GM19438 (cell line): ENCODE results near the gene TRIM60.
"Not testable (repeated sequence)": the region's sequence is repeated elsewhere in the genome, so short reads cannot be mapped to it uniquely, and the experiment has no call there.

ENCODE experiments used
- ATAC-seq: cut with Tn5 transposase; IDR thresholded peaks from one replicate; pipeline ENCODE4 v1.9.1; 2021; ENCODE audit warnings: low read depth; ENCODE audit not compliant: unreplicated experiment

TRIM60 gene

DNA sequence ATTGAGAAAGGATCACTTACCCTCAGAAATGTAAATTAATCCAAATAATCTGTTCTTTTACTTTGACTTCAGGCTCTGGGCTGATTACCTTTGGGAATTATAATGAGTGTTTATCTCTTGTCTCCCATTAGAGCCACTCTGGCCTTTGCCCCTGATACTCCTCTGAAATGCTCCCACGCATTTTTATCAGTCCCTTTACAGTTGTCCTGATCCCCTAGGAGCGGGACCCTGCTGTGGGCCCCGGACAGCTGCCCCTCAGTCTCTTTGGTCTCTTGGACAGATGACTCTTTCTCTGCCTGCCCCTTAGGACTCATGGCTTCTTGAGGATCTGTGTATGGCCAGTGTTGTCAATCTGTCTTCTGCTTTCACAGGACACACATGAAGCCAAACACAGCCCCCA is 20.8 kb downstream of the TRIM60 start:
- no peak for ATAC-seq

DNA sequence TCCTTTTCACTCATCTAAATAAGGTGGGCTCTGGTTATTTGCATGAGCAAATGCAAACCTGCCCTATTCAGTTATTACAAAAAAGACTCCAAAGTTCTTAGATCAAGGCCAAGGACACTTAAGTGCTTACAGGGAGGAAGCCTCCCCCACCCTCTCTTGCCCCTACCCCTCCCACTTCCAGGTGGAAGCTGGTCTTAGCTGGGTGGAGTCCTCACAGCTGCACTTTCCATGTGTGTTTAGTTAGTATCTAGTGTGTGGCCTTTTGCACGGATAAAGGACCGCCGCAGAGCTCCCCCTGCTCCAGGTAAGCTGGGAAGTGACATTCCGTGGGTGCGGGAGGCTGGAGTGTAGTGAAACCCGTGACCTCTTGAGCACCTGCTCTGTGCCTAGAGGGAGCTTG is 21.8 kb downstream of the TRIM60 start, which contains the start of gene TRIM75:
TSS of gene TRIM75 (plus strand) at position 222 of the 400 bp plus-strand sequence. CDS start 5,282 bp downstream, outside the sequence.
- no peak for ATAC-seq

DNA sequence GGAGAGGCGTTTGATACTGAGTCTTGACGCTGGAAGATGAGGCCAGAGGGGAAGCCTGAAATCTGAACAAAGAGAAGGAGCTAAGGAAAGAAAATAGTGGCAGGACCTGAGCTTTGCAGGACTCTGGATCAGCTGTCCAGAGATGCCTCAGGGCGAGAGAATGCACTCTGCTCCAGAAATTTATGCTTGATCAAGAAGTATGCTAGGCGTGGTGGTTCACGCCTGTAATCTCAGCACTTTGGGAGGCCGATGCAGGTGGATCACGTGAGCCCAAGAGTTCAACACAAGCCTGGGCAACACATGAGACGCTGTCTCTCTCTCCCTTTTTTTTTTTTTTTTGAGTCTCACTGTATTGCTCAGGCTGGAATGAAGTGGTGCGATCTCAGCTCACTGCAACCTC is 23.8 kb downstream of the TRIM60 start:
- no peak for ATAC-seq

DNA sequence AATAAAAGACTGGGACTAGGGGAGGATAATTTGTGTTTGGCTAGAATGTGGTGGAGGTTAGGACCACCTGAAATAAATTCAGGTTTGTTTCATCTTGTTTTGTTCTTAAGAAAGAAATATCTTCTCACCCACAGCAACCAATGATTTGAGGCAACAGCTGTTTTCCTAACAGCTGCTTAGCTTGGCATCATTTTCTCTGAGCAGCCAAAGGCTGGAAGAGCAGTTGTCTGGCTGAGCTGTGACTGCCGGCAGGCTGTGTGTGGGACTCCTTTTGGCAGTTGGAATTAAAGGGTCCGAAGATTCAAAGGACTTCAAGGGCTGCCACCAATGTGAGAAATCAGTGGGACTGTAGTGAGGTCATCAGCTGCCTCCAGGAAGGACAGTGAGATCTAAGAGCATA is 26.9 kb downstream of the TRIM60 start:
- ATAC-seq = no peak

DNA sequence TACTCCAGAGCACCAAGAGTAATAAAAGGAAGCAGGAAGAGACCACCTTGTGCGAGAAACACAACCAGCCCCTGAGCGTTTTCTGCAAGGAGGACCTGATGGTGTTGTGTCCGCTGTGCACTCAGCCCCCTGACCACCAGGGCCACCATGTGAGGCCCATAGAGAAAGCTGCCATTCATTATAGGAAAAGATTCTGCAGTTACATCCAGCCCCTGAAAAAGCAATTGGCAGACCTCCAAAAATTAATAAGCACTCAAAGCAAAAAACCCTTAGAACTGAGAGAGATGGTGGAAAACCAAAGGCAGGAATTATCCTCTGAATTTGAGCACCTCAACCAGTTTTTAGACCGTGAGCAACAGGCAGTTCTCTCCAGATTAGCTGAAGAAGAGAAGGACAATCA is 27.6 kb downstream of the TRIM60 start:
- no peak for ATAC-seq

DNA sequence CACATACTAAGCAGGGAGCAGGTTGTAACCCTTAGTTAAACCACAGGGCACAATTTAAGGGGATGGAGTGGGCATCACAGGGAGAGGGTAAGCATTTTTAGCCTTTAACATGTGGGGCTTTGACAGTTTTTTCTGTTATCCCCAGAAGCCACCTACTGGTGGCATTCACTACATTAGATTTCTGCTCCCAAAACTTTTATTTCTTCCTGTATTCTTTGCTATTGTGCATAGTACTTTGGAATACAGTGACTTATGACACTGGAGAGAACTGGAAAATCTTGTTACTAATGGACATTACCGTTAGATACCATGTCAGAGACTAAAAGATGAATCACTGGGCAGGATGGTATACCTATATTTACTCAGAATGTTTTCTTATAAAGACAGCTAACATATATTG is 29.1 kb downstream of the TRIM60 start:
- ATAC-seq = no peak

DNA sequence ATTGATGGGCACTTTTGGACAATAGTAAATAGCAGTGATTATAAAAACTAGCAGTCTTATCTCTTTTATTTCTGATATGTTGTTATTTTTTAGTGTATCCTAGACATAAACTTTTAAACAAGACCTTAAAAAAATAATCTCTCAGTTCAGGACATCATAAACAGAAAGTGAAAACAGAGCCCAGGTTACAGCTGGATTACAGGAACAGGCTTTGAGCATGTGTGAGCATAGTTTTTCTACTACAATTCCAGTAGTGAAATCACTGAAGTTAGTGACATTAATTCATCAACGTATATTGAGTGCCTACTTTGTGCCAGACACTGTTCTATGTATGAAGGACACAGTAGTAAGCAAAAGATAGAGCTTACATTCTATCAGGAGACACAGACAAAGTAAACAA is 38.8 kb downstream of the TRIM60 start:
- no peak for ATAC-seq

DNA sequence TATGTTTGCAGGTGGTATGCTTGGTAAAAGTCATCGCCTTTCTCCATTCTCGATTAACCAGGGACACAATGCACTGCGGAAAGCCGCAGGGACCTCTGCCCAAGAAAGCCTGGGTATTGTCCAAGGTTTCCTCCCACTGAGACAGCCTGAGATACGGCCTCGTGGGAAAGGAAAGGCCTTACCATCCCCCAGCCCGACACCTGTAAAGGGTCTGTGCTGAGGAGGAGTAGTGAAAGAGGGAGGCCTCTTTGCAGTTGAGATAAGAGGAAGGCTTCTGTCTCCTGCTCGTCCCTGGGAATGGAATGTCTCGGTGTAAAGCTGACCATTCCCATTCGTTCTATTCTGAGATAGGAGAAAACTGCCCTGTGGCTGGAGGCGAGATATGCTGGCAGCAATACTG is 41.5 kb downstream of the TRIM60 start:
- ATAC-seq = not testable (repeated sequence)

DNA sequence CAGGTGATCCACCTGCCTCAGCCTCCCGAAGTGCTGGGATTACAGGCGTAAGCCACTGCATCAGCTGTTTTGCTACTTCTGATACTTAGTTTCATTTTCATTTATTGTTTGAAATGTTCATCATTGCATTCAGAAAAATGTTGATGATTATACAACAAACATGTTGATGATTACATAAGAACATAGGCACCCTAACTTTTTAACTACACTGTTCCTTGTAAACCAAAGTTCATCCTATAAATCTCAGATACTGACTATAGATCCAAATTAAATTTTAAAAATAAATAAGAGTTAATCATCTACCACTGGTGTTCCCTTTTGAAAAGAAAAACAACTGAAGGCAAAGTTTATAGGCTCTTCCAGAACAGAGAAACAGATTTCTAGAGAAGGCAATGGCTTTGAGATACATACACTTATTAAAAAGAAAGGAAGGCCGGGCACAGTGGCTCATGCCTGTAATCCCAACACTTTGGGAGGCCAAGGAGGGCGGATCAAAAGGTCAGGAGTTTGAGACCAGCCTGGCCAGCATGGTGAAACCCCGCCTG is 45.3 kb downstream of the TRIM60 start:
- no peak for ATAC-seq

DNA sequence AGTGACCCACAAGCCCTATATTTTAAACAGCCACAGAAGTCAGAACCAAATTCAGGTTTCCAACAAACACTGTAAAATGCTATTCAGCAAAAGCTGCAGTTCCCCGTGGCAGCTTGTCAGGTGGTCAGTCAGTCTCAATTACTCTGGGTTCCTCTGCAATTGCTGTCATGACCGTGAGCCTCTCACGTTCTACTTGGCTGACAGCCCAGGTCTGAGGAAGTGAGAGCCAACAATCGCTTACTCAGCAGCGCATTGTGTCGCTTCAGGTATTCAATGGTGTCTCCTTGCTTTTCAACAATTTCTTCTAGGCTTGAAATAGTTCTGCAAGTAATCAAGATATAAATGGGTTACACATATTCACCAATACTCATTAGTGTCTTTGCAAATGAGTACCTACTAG is 47.7 kb downstream of the TRIM60 start:
- no peak for ATAC-seq

DNA sequence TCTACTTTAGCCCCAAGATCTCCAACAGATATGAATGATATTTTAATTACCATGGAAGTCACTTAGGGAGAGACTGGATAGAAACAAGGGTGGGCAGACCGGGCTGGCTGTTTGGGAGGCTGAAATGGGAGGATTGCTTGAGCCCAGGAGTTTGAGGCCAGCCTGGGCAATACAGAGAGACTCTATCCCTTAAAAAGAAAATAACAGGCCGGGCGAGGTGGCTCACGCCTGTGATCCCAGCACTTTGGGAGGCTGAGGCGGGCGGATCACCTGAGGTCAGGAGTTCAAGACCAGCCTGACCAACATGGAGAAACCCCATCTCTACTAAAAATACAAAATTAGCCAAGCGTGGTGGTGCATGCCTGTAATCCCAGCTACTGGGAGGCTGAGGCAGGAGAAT is 53.0 kb downstream of the TRIM60 start:
- not testable (repeated sequence) for ATAC-seq

DNA sequence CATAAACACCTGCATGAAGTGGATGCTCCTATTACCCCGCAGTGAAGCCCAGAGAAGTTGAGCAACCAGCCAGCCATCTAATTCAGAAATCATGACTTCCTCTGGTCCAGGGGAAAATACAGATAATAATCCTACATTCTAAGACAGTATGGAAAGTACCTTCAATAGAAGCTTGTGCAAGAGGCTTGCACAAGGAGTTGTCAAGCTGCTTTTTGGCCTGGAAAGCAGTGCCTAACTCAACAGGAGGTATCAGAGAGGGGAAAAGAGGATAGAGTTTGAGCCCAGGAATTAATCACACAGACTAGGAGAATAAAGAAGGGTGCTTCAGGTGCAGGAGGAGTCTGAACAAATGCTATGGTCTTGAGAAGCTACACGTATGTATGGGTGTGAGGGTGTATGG is 54.1 kb downstream of the TRIM60 start:
- no peak for ATAC-seq

DNA sequence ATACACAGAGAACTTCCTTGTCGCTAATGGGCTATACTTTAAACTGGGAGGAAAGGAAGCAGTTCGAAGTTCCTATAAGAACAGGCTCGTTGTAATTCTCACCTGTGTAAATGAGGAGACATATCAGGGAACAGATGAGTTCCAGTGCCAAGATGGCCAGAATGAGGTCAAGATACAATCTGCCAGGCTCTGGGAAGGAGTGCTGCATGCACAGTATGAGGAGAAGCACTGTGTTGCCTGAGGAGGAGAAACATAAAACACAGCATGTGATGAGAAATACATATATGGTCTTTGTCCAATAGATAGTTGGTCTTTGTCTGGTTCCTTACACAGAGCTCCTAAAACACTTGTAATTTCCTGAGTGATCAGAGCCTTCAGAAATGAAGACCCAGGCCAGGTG is 56.6 kb downstream of the TRIM60 start:
- ATAC-seq = no peak
